ENCODE measurements around the gene WDR64. TPM values are rescaled to one million over a fixed set of nuclear protein-coding genes. Genes with fewer than 3 reads are reported as not detected.
A peak's percentile ranks its signal among the peaks of the same experiment; 100 is the strongest.

Gene WDR64
- total RNA-seq (2022) = not detected in 2 replicates
- Bru-seq, nascent RNA = percentile 8 among the genes with signal in this experiment
- BruChase-seq, experiment 1, labeled RNA remaining after a 2-hour chase = percentile 7 among the genes with signal in this experiment
- percentile 5 among the genes with signal in this experiment for BruChase-seq, experiment 2, labeled RNA remaining after a 6-hour chase
- long read RNA-seq = 0 reads

- Mint-ChIP-seq H3K4me3 (ENCODE audit: unreplicated experiment) (no peak within 1 kb of the TSS), H3K27me3 (ENCODE audit: insufficient read depth, unreplicated experiment) (no peaks in the 10 kb centered on the region), H3K9me3 (ENCODE audit: unreplicated experiment) (peaks cover 16% of the 10 kb centered on the region), H3K36me3 (ENCODE audit: insufficient read depth, unreplicated experiment) (no peaks in the 10 kb centered on the region), H3K4me1 (ENCODE audit: low read depth, unreplicated experiment) (no peaks in the 10 kb centered on the region), H3K27ac (ENCODE audit: unreplicated experiment) (no peak within 1 kb of the TSS)
- no peaks in the 10 kb centered on the region for H3K36me3 ChIP-seq (ENCODE audit: control insufficient read depth, insufficient read depth, low read length)
- TF ChIP-seq CTCF (IDR thresholded peaks at IDR 0.05; ENCODE audit: insufficient read depth in 1 of 2, low read depth in 1 of 2, low read length in 1 of 2, severe bottlenecking in 1 of 2, unreplicated experiment in 1 of 2) = no peak
- H3K4me3 ChIP-seq (ENCODE audit: low read depth, low read length) = no peak within 1 kb of the TSS
- H3K27me3 ChIP-seq (replicated peaks; ENCODE audit: control insufficient read depth, insufficient read depth, low read length) = no peaks in the 10 kb centered on the region
- H3K4me1 ChIP-seq = no peaks in the 10 kb centered on the region
- CTCF ChIA-PET = no interaction called here
- no peaks in the 10 kb centered on the region for H3K9me3 ChIP-seq
- no peak for DNase-seq
- no TSS peak for BruUV-seq (replicated peaks)
- POLR2A ChIA-PET = no interaction called here
- intact Hi-C loops (cut with micrococcal nuclease; ENCODE audit: unreplicated experiment) = no loop called here
These were observed at the start of gene WDR64 for GRCh38 chr1:241652012-241652411. Gene WDR64 (plus strand): TSS chr1:241652281. CDS start chr1:241652485, 204 bp downstream.

GRCh38 chr1:241603731-241604245, 48.3 kb upstream of the WDR64 start:
- Mint-ChIP-seq H3K27ac (ENCODE audit: unreplicated experiment) (no peak overlapping the region), H3K4me1 (ENCODE audit: low read depth, unreplicated experiment) (no peaks in the 10 kb centered on the region), H3K9me3 (ENCODE audit: unreplicated experiment) (no peaks in the 10 kb centered on the region), H3K27me3 (ENCODE audit: insufficient read depth, unreplicated experiment) (no peaks in the 10 kb centered on the region), H3K4me3 (ENCODE audit: unreplicated experiment) (no peak overlapping the region), H3K36me3 (ENCODE audit: insufficient read depth, unreplicated experiment) (no peaks in the 10 kb centered on the region)
- TF ChIP-seq CTCF (IDR thresholded peaks at IDR 0.05; ENCODE audit: insufficient read depth in 1 of 2, low read depth in 1 of 2, low read length in 1 of 2, severe bottlenecking in 1 of 2, unreplicated experiment in 1 of 2) = no peak
- H3K4me1 ChIP-seq = no peaks in the 10 kb centered on the region
- H3K4me3 ChIP-seq (ENCODE audit: low read depth, low read length) = no peak overlapping the region
- intact Hi-C loops (cut with micrococcal nuclease; ENCODE audit: unreplicated experiment) = no loop called here
- DNase-seq = no peak
- ChIA-PET POLR2A (no interaction called here), CTCF (no interaction called here)
- H3K27me3 ChIP-seq (replicated peaks; ENCODE audit: control insufficient read depth, insufficient read depth, low read length) = no peaks in the 10 kb centered on the region
- no peaks in the 10 kb centered on the region for H3K36me3 ChIP-seq (ENCODE audit: control insufficient read depth, insufficient read depth, low read length)
- no peaks in the 10 kb centered on the region for H3K9me3 ChIP-seq
- BruUV-seq (replicated peaks) = no TSS peak

- no peaks in the 10 kb centered on the region for H3K36me3 Mint-ChIP-seq (ENCODE audit: insufficient read depth, unreplicated experiment)
- DNase-seq = no peak
- no peak overlapping the region for H3K27ac Mint-ChIP-seq (ENCODE audit: unreplicated experiment)
- no peak overlapping the region for H3K4me3 Mint-ChIP-seq (ENCODE audit: unreplicated experiment)
- POLR2A ChIA-PET = no interaction called here
- no peaks in the 10 kb centered on the region for H3K9me3 Mint-ChIP-seq (ENCODE audit: unreplicated experiment)
- TF ChIP-seq CTCF (IDR thresholded peaks at IDR 0.05; ENCODE audit: insufficient read depth in 1 of 2, low read depth in 1 of 2, low read length in 1 of 2, severe bottlenecking in 1 of 2, unreplicated experiment in 1 of 2) = peak in 1 of 2 experiments; percentile 31
- no peaks in the 10 kb centered on the region for H3K4me1 Mint-ChIP-seq (ENCODE audit: low read depth, unreplicated experiment)
- H3K27me3 ChIP-seq (replicated peaks; ENCODE audit: control insufficient read depth, insufficient read depth, low read length) = no peaks in the 10 kb centered on the region
- BruUV-seq (replicated peaks) = no TSS peak
- no peaks in the 10 kb centered on the region for H3K36me3 ChIP-seq (ENCODE audit: control insufficient read depth, insufficient read depth, low read length)
- peaks cover 6% of the 10 kb centered on the region for H3K4me1 ChIP-seq
- no peak overlapping the region for H3K4me3 ChIP-seq (ENCODE audit: low read depth, low read length)
- CTCF ChIA-PET = no interaction called here
- H3K9me3 ChIP-seq = no peaks in the 10 kb centered on the region
- no peaks in the 10 kb centered on the region for H3K27me3 Mint-ChIP-seq (ENCODE audit: insufficient read depth, unreplicated experiment)
- intact Hi-C loops (cut with micrococcal nuclease; ENCODE audit: unreplicated experiment) = loop anchor here (1.0 kb wide), 1 partner anchor 229 kb away; no protein-coding TSS in a partner anchor
These were observed 46.8 kb upstream of the WDR64 start for GRCh38 chr1:241605146-241605805.

Measured in Caco-2 (cell line).